ENCODE data around the gene TAF11.
"Not testable (repeated sequence)": the region's sequence is repeated elsewhere in the genome, so short reads cannot be mapped to it uniquely, and the experiment has no call there.

The TAF11 gene

GRCh38 chr6:34904990-34905613, 17.3 kb upstream of the TAF11 start:
- DNase-seq = no peak

GRCh38 chr6:34901930-34902329, 14.1 kb upstream of the TAF11 start:
- no peak for DNase-seq

DNA sequence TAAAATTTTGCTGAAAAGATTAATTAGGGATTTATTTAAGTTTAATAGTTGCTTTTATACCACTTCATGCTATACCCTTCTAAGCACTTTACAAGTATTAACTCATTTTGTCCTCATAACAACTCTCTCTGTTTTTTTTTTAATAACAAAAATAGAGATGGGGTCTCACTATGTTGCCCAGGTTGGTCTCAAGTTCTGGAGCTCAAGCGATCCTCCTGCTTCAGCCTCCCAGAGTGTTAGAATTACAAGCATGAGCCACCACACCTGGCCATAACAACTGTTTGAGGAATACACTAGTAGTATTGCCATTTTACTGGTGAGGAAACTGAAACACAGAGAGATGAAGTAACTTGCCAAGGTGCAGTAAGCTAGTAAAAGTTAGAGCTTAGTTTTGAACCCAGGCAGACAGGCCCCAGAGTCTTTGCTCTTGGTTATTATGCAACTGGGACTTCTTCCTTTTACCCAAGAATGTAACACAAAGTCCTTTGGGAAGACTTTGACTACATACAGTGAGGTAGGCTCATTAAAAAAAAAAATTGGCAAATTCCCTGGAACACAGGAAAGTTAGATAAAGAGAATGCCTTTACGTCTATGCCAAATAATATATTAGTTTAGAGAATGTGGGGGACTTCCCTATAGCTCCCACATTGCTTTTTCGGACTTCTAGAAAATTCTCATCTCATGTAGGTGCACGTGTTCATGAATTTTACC, 12.6 kb upstream of the TAF11 start:
- DNase-seq = no peak

- not testable (repeated sequence) for DNase-seq
Measured at GRCh38 chr6:34899748-34900147, 11.9 kb upstream of the TAF11 start.

DNA sequence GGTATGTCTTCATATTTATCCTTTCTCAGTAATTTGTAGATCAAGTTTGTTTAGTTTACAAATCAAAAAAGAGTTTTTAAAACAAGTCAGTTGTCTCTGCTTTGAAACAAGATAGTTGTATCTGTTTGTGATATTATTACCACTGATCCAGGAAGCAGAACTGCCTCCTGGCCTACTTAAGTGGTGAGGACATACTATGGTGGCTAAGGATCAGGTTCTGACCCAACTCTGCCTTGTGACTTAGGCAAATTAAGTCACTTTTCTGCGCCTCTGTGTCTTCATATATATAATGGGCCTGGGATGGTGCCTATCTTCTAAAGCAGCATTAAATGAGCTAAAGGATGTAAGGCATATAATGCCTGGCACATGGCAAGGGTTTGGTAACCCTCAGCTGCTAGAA, 9.9 kb upstream of the TAF11 start:
- DNase-seq = no peak

GRCh38 chr6:34897130-34897529, 9.3 kb upstream of the TAF11 start:
- no peak for DNase-seq

- no peak for DNase-seq
Measured at GRCh38 chr6:34894693-34895092, 6.9 kb upstream of the TAF11 start.

DNA sequence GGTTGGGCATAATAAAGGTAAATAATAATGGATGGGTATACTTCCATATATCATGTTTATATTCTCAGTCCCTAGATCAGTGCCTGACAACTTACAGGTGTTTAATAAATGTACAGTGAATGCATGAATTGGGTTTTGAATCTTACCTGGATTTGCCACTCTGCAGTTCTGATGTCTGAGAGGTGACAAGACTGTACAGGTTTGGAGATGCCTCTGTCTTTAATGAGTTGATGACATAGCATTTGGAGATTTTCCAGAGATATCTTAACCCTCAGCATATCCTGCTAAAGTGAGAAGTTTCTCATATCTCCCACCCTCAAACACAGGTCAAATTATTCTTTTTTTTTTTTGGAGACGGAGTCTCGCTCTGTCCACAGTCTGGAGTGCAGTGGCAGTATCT, 3.5 kb upstream of the TAF11 start:
- DNase-seq = no peak

GRCh38 chr6:34890533-34890925, 2.7 kb upstream of the TAF11 start:
- no peak for DNase-seq

DNA sequence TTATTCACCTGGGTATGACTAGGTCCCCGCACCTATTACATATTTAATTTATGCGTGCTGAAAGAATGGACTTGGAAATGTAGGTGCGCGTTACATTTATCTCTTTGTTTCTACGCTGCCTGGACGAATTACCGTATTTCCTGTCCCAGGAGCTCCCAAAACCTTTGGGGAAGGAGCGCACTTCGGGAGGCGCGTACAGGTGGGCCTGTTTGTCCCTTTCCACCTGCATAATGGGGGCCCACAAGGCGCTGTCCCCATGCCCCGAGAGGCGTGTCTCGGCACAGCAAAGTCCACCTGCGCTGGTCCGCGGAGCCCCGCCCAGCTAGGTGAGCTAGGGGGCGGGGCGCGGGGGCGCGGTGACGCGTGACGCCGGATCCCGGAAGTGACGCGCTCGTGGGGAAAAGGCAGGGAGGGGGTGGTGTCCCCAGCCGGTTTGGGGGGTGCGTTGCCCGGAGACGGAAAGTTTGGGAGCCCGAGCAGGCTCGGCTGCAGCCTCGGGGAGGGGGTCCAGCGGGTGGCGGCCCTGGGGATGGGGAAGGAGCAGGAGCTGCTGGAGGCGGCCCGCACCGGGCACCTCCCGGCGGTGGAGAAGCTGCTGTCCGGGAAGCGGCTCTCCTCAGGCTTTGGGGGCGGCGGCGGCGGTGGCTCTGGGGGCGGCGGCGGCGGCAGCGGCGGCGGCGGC, 1.2 kb upstream of the TAF11 start, which contains the start of gene ANKS1A:
ANKS1A (plus strand) TSS at position 382 of the 682 bp plus-strand sequence; CDS start at position 530, 148 bp downstream.
- DNase-seq = peak; percentile 83

DNA sequence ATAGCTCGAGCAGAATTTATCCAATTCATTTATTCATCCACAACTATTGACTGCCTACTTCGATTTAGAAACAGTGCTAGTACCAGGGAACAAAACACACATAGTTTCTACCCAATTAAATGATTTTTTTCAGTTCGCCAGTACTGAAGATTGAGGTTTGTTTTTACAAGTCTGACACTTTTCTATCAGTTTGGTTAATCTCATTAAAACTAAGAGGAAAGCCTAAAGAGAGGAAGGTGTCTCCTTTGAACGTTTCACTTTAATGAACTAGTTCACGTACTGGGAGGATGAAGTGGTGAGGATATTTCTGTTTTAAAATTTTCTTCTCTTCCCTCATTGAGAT, 643 bp upstream of the TAF11 start:
- no peak for DNase-seq

- DNase-seq = not testable (repeated sequence)
Measured at GRCh38 chr6:34885837-34886236, 2.0 kb downstream of the TAF11 start.

DNA sequence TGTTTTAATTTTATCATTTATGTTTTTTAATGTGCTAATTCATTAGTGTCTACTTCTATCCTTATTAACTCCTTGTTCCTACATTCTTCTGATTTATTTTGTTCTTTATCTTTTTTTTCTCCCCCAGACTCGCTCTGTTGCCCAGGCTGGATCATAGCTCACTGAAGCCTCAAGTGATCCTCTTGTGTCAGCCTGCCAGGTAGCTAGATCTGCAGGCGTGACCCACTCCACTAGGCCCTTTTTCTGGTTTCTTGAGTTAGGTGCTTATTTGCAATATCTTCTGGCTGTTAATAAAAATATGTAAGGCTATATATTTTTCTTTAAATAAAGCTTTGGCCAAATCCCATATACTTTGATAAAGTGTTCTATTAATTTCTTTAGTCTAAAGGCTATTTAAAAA, 2.8 kb downstream of the TAF11 start:
- no peak for DNase-seq

DNA sequence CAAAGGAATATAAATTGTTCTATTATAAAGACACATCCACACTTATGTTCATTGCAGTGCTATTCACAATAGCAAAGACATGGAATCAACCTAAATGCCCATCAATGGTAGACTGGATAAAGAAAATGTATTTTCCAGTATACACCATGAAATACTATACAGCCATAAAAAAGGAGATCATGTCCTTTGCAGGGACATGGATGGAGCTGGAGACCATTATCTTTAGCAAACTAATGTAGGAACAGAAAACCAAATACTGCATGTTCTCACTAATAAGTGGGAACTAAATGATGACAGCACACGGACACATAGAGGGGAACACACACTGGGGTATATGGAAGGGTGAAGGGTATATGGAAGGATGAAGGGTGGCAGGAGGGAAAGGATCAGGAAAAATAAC, 3.8 kb downstream of the TAF11 start:
- not testable (repeated sequence) for DNase-seq

- DNase-seq = no peak
Measured at GRCh38 chr6:34877869-34878485, 9.9 kb downstream of the TAF11 start.

DNA sequence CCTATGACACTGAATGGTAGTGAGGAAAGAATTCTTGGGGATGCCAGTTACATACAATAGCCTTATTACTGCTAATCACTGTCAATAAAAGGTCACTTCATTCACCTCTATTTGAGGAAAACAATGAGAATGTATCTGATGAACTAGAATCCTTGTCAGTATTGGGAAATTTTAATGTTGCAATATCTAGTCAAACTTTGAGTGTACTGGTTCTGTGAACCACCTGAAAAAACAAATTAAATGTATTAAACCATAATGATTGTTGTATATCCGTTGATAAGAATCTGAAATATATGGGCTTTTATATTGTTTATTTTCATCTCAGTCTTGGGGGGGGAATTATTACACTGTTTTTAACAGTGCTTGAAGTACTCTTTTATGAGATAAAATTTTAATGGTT, 10.6 kb downstream of the TAF11 start:
- DNase-seq = no peak

GRCh38 chr6:34876472-34876871, 11.4 kb downstream of the TAF11 start:
- no peak for DNase-seq

- no peak for DNase-seq
Measured at GRCh38 chr6:34875292-34876213, 12.3 kb downstream of the TAF11 start.

DNA sequence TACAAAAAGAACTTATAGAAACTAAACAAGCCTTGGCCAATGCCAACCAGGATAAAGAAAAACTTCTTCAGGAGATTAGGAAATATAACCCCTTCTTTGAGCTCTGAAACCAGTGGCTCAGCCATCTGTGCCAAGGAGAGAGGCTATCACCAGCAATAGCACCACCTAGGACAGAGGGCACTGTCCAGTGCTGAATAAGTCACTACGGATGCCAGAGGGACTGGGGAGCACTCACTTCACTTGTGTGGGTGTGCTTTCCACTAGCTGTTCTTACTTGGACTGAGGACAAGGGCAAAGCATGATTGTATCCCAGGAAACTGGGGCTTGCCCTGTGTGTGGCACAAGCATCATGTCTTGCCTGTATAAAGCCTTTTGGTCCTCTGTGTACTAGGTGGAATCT, 15.5 kb downstream of the TAF11 start:
- no peak for DNase-seq

GRCh38 chr6:34871853-34872252, 16.0 kb downstream of the TAF11 start:
- DNase-seq = no peak

- peak; percentile 10 for DNase-seq
Measured at GRCh38 chr6:34867484-34867883, 20.4 kb downstream of the TAF11 start.

- no peak for DNase-seq
Measured at GRCh38 chr6:34866509-34866908, 21.3 kb downstream of the TAF11 start.

GRCh38 chr6:34865107-34865506, 22.7 kb downstream of the TAF11 start:
- DNase-seq = no peak

All from NCI-H82 (cell line).